ENCODE measurements around the gene THEM5.

DNA sequence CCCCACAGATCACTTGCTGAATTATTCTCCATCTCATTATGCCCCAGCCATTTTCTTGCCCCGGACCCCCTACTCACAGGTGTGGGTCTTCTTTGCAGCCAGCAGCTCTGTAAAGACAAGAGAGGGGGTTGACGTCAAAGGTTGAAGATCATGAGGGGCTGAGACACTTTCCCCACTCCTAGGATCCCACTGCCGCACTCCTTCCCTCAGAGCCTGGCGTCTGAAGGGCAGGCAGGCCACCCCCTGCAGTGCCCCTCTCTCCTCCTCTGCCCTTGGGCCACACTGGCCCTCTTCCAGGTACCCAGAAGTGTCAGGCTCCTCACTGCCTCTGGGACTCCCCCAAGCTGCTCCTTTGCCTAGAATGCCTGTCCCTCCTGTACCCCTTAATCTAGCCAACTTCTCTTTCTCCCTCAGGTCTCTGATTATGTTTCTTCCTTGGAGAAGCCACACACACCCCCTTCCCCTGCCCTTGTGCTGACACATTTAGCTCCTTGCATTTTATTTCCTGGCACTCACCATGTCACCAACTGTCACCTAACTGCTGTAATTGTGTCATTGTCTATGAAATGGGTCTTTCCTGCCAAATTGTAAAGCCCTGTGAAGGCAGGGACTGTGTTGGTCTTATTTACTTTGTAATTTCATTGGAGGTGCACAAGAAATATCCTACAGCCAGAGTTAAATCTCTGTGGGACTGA lies 24.0 kb downstream of the THEM5 start:
- TF ChIP-seq, protein P1, sequence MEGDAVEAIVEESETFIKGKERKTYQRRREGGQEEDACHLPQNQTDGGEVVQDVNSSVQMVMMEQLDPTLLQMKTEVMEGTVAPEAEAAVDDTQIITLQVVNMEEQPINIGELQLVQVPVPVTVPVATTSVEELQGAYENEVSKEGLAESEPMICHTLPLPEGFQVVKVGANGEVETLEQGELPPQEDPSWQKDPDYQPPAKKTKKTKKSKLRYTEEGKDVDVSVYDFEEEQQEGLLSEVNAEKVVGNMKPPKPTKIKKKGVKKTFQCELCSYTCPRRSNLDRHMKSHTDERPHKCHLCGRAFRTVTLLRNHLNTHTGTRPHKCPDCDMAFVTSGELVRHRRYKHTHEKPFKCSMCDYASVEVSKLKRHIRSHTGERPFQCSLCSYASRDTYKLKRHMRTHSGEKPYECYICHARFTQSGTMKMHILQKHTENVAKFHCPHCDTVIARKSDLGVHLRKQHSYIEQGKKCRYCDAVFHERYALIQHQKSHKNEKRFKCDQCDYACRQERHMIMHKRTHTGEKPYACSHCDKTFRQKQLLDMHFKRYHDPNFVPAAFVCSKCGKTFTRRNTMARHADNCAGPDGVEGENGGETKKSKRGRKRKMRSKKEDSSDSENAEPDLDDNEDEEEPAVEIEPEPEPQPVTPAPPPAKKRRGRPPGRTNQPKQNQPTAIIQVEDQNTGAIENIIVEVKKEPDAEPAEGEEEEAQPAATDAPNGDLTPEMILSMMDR (IDR thresholded peaks at IDR 0.05; ENCODE audit: borderline replicate concordance, extremely low read depth, low read length, poor library complexity, severe bottlenecking): no peak
- no peak for TF ChIP-seq EZH2 (IDR thresholded peaks at IDR 0.05; ENCODE audit: borderline replicate concordance, low read depth, low read length, severe bottlenecking)
